Panc1 (cell line): ENCODE results near the gene GFAP. TPM values are rescaled to one million over a fixed set of nuclear protein-coding genes. Genes with fewer than 3 reads are reported as not detected.

Experiments
- ATAC-seq: fragments of 200-7000 bp; cut with Tn5 transposase; 2 replicates; pipeline ENCODE4 v1.9.1; 2020; ENCODE audit warnings: mild to moderate bottlenecking, moderate library complexity
- BruUV-seq: library from RNA; stranded (reverse); fragments of 400-500 nt; replicated peaks from 2 replicates; lab custom pipeline; 2021; lab: Mats Ljungman, UMichigan
- CTCF ChIA-PET: fragments of 300-600 bp; sonication (Branson Sonifier 250); formaldehyde crosslinking; loops from one replicate; lab custom pipeline; 2022; ENCODE audit warnings: antibody characterized with exemption; lab: Charles Lee
- POLR2A ChIA-PET: fragments of 300-600 bp; sonication (Branson Sonifier 250); formaldehyde crosslinking; loops from one replicate; lab custom pipeline; 2022; ENCODE audit warnings: antibody characterized with exemption; lab: Charles Lee
- DNase-seq: peaks from one replicate; pipeline ENCODE4 v3.0.0-alpha.2; 2010; ENCODE audit warnings: low read depth, low spot score
- H3K27ac ChIP-seq: 2 replicates; pipeline ENCODE4 v1.5.1; 2011; ENCODE audit warnings: mild to moderate bottlenecking, low read length, inconsistent platforms
- H3K27me3 ChIP-seq: fragments of 200-500 bp; sonication (Bioruptor generic); 2 replicates; pipeline ENCODE4 v1.6.0; 2014; ENCODE audit warnings: low read length, inconsistent platforms; ENCODE audit not compliant: control insufficient read depth, insufficient read depth
- H3K36me3 ChIP-seq: fragments of 200-500 bp; sonication (Bioruptor generic); 2 replicates; pipeline ENCODE4 v1.5.1; 2014; ENCODE audit warnings: inconsistent platforms, mild to moderate bottlenecking, low read length, moderate library complexity; ENCODE audit not compliant: control insufficient read depth, insufficient read depth
- H3K4me1 ChIP-seq: 2 replicates; pipeline ENCODE4 v1.5.1; 2011; ENCODE audit warnings: inconsistent platforms, mild to moderate bottlenecking, low read length, moderate library complexity; ENCODE audit not compliant: control insufficient read depth, insufficient read depth
- H3K4me3 ChIP-seq, 2 experiments: 2 replicates each; pipeline ENCODE4 v1.5.1; 2011 to 2012; ENCODE audit warnings: low read depth in 2 of 2, low read length in 2 of 2, mild to moderate bottlenecking in 2 of 2, inconsistent platforms in 1 of 2, moderate library complexity in 1 of 2
- H3K9me3 ChIP-seq: fragments of 200-500 bp; sonication (Bioruptor generic); 2 replicates; pipeline ENCODE4 v1.5.1; 2014; ENCODE audit warnings: low read depth, mild to moderate bottlenecking, inconsistent platforms, low read length, moderate library complexity; ENCODE audit not compliant: control insufficient read depth, insufficient read depth
- CTCF ChIP-seq: fragments of 450-650 bp; IDR thresholded peaks from 2 replicates; pipeline ENCODE4 v1.5.1; 2017; ENCODE audit warnings: mild to moderate bottlenecking
- POLR2AphosphoS5 ChIP-seq: IDR thresholded peaks from 2 replicates; pipeline ENCODE4 v1.6.1; 2012; ENCODE audit warnings: mild to moderate bottlenecking, low read depth, low read length, moderate library complexity
- REST ChIP-seq, 2 experiments: IDR thresholded peaks; 2 replicates each; pipeline ENCODE4 v1.6.1; 2011 to 2012; ENCODE audit warnings: low read depth in 2 of 2, control low read depth in 1 of 2, low read length in 1 of 2, mild to moderate bottlenecking in 1 of 2, moderate library complexity in 1 of 2; ENCODE audit not compliant: insufficient read depth in 1 of 2
- SIN3A ChIP-seq: IDR thresholded peaks from 2 replicates; pipeline ENCODE4 v1.6.1; 2012; ENCODE audit warnings: low read depth, mild to moderate bottlenecking, low read length, moderate library complexity, borderline replicate concordance; ENCODE audit not compliant: insufficient read depth
- TCF7L2 ChIP-seq: IDR thresholded peaks from 2 replicates; pipeline ENCODE4 v1.6.1; 2011; ENCODE audit warnings: mild to moderate bottlenecking, low read depth, low read length, inconsistent platforms
- in situ Hi-C: cut with HindIII; loops from 2 replicates; pipeline ENCODE4 v1.10.0; 2016; ENCODE audit warnings: low sequenced_read_pairs, low pct_unique_long_range_greater_than_20kb
- intact Hi-C: fragments of 100-400 bp; cut with micrococcal nuclease; formaldehyde crosslinking; loops from one replicate; pipeline ENCODE4 v1.10.0; 2022; ENCODE audit not compliant: unreplicated experiment
- total RNA-seq: library from RNA; stranded (reverse); gene quantifications from one replicate; pipeline ENCODE4 v1.2.1, GENCODE V29; 2021; ENCODE audit not compliant: unreplicated experiment

Gene GFAP
- total RNA-seq, 1 experiment from 2014 or later: not detected

GRCh38 chr17:44935116-44935515 is 19.8 kb upstream of the GFAP start:
- no TSS peak for BruUV-seq
- ChIA-PET CTCF (interaction anchor here (0.6 kb wide), 1 partner anchor 43 kb away, joined by 3 read pairs; no protein-coding TSS in a partner anchor), POLR2A (no interaction called here)
- DNase-seq (no peak), ATAC-seq (no peak)
- TF ChIP-seq CTCF: no peak
- no peak for TF ChIP-seq TCF7L2
- TF ChIP-seq REST (IDR thresholded peaks at IDR 0.05; ENCODE audit: insufficient read depth in 1 of 2, low read depth in 2 of 2, low read length in 1 of 2): no peak
- TF ChIP-seq POLR2AphosphoS5: no peak
- TF ChIP-seq SIN3A: no peak
- intact Hi-C loops: no loop called here
- Histone ChIP-seq H3K9me3 (no peaks in the 10 kb centered on the region), H3K27me3 (no peaks in the 10 kb centered on the region), H3K36me3 (no peaks in the 10 kb centered on the region; the same call in 1 of the 2 replicates), H3K27ac (no peak overlapping the region), H3K4me3 (no peak overlapping the region), H3K4me1 (no peaks in the 10 kb centered on the region)
- in situ Hi-C loops: no loop called here

GRCh38 chr17:44934745-44935105 is 19.4 kb upstream of the GFAP start:
- ChIA-PET POLR2A (no interaction called here), CTCF (interaction anchor here (0.6 kb wide), 1 partner anchor 43 kb away, joined by 3 read pairs; no protein-coding TSS in a partner anchor)
- no peaks in the 10 kb centered on the region for H3K27me3 ChIP-seq
- H3K9me3 ChIP-seq: no peaks in the 10 kb centered on the region
- in situ Hi-C loops (no loop called here), intact Hi-C loops (no loop called here)
- ATAC-seq (0 out of 2 replicates have a peak, but pooled peaks have one; percentile 47), DNase-seq (no peak)
- TF ChIP-seq POLR2AphosphoS5 (no peak), REST (IDR thresholded peaks at IDR 0.05; ENCODE audit: insufficient read depth in 1 of 2, low read depth in 2 of 2, low read length in 1 of 2) (no peak), TCF7L2 (no peak), CTCF (no peak), SIN3A (no peak)
- H3K27ac ChIP-seq: no peak overlapping the region
- peaks cover 2% of the 10 kb centered on the region; the same call in 1 of the 2 replicates for H3K36me3 ChIP-seq
- no peaks in the 10 kb centered on the region for H3K4me1 ChIP-seq
- no peak overlapping the region for H3K4me3 ChIP-seq
- no TSS peak for BruUV-seq
